Stimulated activated CD4-positive, alpha-beta T cell treated with anti-CD3 and anti-CD28 coated beads, TNF-alpha, amount 100 ng/mL, for 24 hours (primary cell): ENCODE data around the gene RBP3.

Experiments
- DNase-seq, 3 experiments: peaks; one replicate each; pipeline ENCODE4 v3.0.0-alpha.2; 2020; ENCODE audit warnings: low read depth in 3 of 3

Gene RBP3

DNA sequence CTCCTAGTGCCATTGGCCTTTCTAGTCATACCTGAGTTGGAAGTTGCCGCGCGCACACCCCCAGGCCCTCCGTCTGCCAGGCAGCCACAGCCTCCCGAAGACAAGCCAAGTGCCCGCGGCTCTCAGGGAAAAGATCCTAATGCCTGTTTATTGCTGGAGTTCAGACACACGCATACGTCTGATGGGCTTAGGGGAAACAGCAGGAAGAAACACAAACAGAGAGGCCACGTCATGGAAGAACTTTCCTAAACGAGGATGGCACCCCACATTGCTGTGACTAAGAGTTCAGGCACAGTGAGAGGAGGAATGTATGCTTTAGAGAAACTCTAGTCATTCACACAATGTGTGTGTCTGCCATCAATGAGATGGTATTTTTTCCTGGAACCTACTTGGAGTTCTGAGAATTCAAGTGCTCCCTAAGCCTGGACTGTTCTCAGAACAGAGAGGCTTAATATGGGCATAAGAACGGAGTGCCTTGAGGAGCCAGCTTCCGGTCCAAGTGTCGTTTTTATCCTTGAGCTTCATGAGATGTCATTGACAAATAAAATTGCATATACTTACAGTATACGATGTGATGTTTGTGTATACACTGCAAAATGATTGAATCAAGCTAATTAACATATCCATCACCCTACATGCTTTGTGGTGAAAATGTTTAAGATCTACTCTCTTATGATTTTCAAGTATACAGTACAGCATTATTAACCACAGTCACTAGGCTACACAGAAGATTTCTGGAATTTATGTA, 11.6 kb upstream of the RBP3 start:
- no peak for DNase-seq

DNA sequence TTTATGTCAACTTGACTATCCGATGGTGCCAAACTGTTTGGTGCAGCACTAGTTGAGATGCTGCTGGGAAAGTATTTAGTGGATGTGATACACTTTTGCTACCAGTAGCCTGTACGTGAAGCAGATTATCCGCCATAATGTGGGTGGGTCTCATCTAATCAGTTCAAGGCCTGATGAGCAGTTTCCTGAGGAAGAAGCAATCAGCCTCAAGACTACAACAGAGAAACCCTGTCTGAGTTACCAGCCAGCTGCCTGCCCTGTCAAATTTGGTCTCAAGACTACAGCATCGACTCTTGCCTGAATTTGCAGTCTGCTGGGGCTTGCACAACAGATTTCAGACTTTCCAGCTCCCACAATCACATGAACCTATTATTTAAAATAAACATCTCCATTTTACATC, 10.9 kb upstream of the RBP3 start:
- no peak for DNase-seq

- no peak for DNase-seq
Observed at GRCh38 chr10:47339186-47339735, 8.9 kb upstream of the RBP3 start.

DNA sequence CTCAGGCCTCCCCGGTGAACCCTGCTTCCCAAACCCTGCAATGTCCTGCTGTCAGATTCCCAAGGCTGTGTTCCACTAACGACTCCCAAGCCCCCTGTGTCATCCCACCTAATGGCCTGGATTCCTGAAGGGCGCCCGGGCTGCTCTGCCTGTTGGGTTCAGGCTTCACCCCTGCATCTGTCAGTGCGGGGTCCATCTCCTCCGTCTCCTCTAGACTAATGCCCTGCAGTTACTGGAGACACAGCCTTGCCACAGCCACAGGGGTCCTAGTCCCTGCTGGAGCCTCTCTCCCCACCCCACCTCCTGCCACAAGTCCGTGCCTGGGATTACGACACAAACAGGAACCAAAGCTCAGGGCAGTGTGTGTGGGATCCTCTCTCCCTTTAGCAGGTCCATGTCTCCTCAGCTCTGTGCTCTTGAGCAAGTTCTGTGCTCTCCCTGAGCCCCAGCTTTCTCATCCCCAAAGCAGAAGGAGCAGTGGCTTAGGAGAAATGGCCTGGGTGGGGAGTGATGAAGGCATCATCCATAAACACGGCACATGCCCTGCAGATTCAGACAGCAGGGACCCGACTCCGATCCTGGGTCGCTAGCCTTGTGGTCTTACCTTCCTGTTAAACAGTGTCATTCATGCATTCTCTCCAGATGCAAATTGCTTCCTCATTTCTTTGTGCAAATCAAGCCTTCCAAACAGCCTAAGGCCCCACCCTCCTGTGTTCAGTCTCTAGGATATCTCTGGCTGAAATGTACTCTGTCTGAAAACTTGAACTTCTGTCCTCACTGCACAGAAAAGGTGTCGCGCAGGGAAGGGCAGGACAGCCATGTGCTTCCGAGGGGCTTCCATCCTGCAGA, 8.2 kb upstream of the RBP3 start:
- no peak for DNase-seq

- peak; percentile 57 to 67 (median 58) for DNase-seq
Observed at GRCh38 chr10:47340608-47341170, 7.5 kb upstream of the RBP3 start.

GRCh38 chr10:47344996-47345870, 2.9 kb upstream of the RBP3 start:
- no peak for DNase-seq

DNA sequence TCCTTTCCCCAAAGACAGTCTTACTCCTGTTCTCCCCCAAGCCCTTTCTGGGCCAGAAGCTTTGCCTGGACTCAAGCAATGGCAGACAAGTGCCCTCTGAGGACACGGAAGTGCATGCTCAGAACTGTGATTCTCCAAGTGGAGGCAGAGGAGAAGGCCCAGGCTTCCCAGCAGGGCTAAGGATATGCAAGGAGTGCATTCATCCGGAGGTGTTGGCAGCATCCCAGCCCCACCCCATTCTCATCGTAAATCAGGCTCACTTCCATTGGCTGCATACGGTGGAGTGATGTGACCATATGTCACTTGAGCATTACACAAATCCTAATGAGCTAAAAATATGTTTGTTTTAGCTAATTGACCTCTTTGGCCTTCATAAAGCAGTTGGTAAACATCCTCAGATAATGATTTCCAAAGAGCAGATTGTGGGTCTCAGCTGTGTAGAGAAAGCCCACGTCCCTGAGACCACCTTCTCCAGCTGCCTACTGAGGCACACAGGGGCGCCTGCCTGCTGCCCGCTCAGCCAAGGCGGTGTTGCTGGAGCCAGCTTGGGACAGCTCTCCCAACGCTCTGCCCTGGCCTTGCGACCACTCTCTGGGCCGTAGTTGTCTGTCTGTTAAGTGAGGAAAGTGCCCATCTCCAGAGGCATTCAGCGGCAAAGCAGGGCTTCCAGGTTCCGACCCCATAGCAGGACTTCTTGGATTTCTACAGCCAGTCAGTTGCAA, 1.4 kb upstream of the RBP3 start:
- DNase-seq = no peak

GRCh38 chr10:47347303-47347675, 874 bp upstream of the RBP3 start:
- no peak for DNase-seq

- no peak for DNase-seq
Observed at GRCh38 chr10:47348661-47349470, 703 bp downstream of the RBP3 start.

DNA sequence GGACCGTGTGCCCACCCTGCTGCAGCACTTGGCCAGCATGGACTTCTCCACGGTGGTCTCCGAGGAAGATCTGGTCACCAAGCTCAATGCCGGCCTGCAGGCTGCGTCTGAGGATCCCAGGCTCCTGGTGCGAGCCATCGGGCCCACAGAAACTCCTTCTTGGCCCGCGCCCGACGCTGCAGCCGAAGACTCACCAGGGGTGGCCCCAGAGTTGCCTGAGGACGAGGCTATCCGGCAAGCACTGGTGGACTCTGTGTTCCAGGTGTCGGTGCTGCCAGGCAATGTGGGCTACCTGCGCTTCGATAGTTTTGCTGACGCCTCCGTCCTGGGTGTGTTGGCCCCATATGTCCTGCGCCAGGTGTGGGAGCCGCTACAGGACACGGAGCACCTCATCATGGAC, 1.4 kb downstream of the RBP3 start:
- no peak for DNase-seq

- no peak for DNase-seq
Observed at GRCh38 chr10:47349941-47350371, 1.8 kb downstream of the RBP3 start.

DNA sequence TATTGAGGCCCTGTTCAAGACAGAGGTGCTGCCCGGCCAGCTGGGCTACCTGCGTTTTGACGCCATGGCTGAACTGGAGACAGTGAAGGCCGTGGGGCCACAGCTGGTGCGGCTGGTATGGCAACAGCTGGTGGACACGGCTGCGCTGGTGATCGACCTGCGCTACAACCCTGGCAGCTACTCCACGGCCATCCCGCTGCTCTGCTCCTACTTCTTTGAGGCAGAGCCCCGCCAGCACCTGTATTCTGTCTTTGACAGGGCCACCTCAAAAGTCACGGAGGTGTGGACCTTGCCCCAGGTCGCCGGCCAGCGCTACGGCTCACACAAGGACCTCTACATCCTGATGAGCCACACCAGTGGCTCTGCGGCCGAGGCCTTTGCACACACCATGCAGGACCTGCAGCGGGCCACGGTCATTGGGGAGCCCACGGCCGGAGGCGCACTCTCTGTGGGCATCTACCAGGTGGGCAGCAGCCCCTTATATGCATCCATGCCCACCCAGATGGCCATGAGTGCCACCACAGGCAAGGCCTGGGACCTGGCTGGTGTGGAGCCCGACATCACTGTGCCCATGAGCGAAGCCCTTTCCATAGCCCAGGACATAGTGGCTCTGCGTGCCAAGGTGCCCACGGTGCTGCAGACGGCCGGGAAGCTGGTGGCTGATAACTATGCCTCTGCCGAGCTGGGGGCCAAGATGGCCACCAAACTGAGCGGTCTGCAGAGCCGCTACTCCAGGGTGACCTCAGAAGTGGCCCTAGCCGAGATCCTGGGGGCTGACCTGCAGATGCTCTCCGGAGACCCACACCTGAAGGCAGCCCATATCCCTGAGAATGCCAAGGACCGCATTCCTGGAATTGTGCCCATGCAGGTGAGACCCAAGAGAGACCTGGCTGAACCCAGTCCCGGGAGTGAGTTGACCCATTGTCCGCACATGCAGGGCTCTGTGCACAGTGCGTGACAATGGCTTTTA, 2.8 kb downstream of the RBP3 start:
- no peak for DNase-seq

- no peak for DNase-seq
Observed at GRCh38 chr10:47351899-47352815, 4.0 kb downstream of the RBP3 start.

GRCh38 chr10:47353351-47353750, 5.2 kb downstream of the RBP3 start:
- DNase-seq = no peak

GRCh38 chr10:47354165-47354564, 6.0 kb downstream of the RBP3 start:
- DNase-seq = no peak

GRCh38 chr10:47354900-47355299, 6.7 kb downstream of the RBP3 start:
- no peak for DNase-seq

GRCh38 chr10:47356708-47357107, 8.5 kb downstream of the RBP3 start:
- DNase-seq = no peak

DNA sequence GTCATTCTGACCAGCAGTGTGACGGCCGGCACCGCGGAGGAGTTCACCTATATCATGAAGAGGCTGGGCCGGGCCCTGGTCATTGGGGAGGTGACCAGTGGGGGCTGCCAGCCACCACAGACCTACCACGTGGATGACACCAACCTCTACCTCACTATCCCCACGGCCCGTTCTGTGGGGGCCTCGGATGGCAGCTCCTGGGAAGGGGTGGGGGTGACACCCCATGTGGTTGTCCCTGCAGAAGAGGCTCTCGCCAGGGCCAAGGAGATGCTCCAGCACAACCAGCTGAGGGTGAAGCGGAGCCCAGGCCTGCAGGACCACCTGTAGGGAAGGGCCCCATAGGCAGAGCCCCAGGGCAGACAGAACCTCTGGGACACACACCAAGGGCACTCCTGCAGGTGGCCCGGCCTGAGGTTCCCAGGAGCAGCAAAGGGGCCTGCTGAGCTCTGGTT, 9.0 kb downstream of the RBP3 start:
- no peak for DNase-seq
